ENCODE measurements around the gene TVP23C.

TVP23C gene

GRCh38 chr17:15494821-15495220 lies 68.5 kb downstream of the TVP23C start:
- no peak for DNase-seq

- DNase-seq: no peak
Observed at GRCh38 chr17:15493693-15494035, 69.6 kb downstream of the TVP23C start.

- DNase-seq: no peak
Observed at GRCh38 chr17:15492791-15493692, 70.2 kb downstream of the TVP23C start.

DNA sequence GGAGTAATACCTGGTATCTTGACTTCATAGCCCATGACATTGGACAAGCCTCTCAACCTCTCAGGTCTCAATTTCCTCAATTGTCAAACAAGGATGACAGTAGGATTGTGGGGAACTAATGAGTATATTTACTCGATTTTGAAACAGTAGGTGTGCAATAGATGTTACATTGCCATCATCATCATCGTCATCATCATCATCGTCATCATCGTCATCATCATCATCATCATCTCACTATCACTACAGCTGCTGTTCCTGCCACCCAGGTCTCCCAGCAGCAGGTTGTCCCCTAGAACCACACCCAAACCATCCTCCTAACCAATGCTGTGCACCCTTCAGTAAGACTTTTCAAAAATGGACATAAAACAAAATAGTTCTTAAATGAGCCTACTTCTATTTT lies 71.1 kb downstream of the TVP23C start:
- no peak for DNase-seq

DNA sequence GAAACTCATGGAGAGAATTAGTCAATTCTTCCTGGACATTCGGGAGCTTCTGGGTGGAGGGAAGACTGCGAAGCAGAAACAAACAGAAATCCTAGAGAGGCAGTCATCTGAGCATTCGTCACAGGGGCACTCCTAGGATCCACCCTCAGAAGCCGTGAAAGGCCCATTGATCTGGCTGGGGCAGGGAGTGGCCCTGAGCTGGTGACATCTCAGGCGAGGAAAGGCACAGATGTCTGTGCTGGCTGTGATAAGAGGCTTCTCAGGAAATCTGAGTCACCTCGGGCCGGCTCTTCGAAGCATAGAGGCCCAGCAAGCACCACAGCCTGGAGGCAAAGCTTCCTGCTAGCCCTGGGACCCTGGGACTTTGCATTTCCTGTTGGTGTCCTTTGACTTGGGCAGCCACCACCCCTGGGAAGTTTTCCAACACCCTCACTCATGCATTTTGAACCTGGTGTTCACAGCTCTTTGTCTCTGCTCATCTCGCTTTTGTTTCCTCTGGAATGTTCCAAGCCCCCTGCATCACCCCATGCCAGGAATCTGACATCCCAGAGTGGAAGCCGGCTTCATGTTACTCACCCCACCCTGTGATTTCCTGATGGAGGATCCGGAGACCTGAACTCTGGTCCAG lies 72.5 kb downstream of the TVP23C start:
- no peak for DNase-seq

GRCh38 chr17:15488557-15488956 lies 74.7 kb downstream of the TVP23C start:
- DNase-seq: no peak

- no peak for DNase-seq
Observed at GRCh38 chr17:15485045-15485444, 78.2 kb downstream of the TVP23C start.

DNA sequence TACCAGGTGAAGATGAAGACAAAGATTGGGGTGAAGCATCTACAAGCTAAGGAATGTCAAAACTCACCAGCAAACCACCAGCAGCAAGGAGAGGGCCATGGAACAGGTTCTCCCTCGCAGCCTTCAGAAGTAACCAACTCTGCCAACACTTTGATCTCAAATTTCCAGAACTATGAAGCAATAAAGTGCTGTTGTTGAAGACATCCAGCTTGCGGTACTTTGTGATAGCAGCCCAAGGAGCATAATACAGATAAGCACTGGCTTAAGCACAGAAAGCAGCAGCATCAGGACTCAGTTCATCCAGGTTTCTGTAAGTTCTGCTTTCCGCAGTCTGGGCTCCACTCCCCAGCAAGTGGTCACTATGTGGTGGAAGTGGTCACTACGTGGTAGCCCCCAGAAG lies 79.9 kb downstream of the TVP23C start:
- no peak for DNase-seq

GRCh38 chr17:15482476-15482875 lies 80.8 kb downstream of the TVP23C start:
- no peak for DNase-seq

- no peak for DNase-seq
Observed at GRCh38 chr17:15481481-15481880, 81.8 kb downstream of the TVP23C start.

- DNase-seq: no peak
Observed at GRCh38 chr17:15480204-15480603, 83.1 kb downstream of the TVP23C start.

DNA sequence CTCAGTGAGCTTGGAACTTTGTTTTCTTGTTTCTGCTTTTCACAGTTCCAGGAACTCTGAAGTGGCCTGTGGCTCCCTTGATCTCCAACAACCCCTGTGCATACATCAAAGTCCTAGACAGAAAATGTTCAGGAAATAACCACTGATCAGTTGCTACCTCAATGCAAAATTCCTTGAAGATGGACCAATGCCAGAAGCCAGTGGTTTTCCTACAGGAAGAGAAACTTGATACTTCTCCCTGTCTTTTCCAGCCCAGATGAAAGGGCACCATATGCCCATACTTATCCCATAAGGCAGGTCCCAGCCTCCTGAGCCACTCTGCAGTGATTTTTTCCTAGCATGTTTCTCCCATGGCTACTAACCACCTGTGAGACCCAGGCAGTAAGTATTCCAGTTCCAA lies 83.6 kb downstream of the TVP23C start:
- no peak for DNase-seq

- no peak for DNase-seq
Observed at GRCh38 chr17:15478845-15479244, 84.4 kb downstream of the TVP23C start.

DNA sequence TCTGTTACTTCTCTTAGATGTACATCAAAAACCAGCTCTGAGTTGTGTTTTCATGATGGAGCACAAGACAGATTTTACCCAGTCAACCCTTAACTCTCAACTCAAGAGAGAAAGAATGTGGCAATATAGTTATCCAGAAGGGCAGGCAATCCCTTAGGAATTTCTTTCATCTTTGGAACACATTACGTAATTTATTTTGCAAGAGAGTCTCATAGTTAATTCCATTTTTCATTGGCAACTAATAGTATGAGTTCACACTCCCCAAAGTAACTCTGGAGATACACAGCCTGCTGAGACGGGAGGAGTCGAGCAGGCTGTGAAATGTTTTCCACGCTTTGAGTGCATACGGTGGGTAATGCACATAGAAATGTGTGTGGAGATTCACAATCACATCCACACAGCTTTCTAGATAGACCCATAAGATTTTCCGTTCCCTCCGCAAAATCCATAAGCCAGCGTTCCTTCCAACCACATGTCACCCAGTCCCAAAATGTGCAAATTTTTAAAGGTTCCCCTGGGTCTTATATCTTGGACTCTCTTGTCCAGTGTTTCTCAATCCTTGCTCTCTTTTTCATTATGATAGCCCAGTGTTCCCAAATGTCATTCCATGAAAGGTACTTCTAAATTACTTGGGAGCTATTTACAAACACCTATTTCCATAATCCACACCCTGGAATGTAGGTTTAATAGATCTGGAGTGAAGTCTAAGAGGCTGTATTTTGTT lies 87.5 kb downstream of the TVP23C start:
- no peak for DNase-seq

DNA sequence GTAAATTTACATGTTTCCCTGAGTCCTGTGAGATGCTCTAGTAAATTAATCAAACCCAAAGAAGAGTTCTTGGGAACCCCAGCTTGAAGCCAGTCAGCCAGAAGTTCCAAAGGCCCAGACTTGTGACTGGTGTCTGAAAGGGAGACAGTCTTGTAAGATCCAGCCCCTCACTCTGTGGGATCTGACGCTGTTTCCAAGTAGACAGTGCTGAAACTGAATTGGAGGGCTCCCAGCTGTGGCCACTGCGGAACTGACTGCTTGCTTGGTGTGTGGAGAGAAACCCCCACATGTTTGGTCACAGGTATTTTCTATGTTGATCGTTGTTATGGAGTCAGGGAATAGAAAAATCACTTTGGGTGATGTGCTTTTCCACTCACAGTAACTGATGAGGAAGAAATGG lies 90.4 kb downstream of the TVP23C start:
- DNase-seq: no peak

DNA sequence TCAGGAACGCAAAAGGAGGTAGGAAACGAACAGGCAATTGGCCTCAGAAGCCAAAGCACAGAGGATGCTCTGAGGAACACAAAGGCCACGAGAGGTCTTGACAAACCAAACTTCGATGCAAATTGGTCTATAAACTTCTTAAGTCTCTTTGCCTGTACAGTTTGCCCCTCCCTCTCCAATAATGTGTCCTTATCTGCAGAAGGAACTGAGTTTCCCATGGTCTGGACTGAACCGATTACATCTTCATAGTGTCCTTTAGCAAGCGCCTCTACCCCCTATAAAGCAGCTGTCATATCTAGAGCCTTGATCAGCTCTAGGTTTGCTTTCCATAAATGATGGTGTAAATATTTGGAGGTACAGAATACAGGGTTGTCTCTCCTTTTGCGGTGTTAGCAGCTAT lies 92.7 kb downstream of the TVP23C start:
- no peak for DNase-seq

DNA sequence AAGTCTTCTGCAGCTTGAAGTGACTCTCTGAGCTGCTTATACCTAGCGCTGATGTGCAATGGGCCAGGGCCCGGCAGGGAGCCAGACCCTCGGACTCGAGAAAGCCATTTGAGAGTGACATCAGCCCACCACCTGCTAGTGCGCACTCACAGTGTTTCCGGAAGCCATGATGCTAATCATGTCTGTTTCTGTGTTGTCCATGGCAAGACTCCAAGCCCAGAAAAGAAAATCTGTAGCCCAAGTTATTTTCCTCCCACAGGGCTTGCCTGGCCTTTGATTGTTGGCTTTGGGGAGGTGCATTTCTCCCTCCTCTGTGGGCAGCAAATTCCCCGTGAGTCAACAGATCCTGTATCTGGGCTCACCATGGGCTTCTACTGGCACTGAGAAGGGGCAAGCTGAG lies 94.0 kb downstream of the TVP23C start:
- no peak for DNase-seq

DNA sequence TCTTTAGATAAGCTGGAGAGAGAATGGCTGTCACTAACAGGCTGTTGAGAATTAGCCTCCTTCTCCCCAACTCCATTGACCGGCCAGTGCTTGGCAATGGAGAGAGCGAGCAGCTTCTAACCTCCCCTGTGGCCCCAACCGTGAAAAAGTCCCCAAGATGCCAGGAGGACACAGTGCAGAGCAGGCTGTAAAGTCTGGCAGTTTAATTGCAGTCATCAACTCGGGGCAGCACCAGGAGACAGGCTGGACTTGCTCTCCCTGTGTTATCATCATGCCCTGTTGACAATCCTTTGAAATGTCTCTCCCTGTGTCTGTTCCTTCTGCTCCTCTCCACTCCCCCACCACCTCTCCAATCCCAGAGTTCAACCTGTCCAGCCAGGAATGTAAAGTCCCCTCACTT lies 95.2 kb downstream of the TVP23C start:
- DNase-seq: no peak

GRCh38 chr17:15467592-15467991 lies 95.7 kb downstream of the TVP23C start, which contains the start of gene CDRT4:
TSS of gene CDRT4 (minus strand) at chr17:15467621. CDS start at chr17:15440238, 27,383 bp downstream.
- no peak for DNase-seq

- no peak for DNase-seq
Observed at GRCh38 chr17:15466131-15466530, 97.2 kb downstream of the TVP23C start.

DNA sequence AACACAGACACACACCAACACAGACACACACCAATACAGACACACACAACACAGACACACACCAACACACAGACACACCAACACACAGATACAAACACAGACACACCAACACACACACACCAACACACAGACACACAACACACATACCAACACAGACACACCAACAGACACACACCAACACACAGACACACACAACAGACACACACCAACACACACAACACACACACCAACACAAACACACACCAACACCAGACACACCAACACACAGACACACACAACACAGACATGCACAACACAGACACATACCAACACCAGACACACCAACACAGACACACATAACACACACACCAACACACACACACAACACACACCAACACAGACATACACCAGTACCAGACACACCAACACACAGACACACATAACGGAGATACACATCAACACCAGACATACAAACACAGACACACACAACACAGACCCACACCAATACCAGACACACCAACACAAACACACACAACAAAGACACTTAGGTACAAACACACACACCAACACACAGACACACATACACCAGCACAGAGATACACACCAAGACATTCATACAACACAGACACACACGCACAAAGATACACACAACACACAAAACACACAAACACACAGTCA lies 98.1 kb downstream of the TVP23C start:
- no peak for DNase-seq

DNA sequence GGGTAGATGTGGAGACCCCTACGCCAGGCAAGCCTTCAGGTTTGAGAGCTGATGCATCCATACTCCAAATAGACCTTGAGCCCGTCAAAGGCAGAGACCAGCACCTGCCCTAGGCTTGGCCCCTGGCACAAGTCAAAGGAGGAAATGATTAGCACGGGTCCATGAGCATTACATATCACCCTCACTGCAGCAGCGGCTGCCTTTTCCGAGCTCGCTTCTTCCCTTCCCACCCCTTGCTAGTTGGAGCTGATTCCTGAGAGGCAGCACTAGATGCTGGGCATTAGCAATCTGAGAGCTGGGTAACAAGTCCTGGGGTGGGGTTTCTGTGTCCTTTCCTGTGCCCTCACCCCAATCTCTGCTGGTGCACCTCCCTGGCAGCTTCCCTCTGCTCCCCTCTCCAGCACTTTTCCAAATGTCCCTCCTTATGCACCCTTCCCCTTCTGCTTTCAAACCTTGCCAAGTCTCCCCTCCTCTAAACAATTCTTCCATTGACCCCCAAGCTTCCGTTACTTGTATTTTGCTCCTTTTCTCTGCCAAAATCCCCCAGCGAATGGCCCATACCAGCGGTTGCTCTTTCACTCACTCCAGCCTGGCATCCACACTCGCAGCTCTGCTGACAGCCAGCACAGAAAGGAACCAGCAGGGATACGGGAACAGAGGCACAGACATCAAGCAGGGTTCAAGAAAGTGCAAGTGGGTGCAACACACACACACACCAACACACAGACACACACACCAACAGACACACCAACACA lies 98.9 kb downstream of the TVP23C start:
- no peak for DNase-seq

All from NCI-H146 (cell line).